Osteoblast (primary cell): Measurements from ENCODE around the gene UNC13A. TPM values are rescaled to one million over a fixed set of nuclear protein-coding genes. Genes with fewer than 3 reads are reported as not detected.
A peak's percentile ranks its signal among the peaks of the same experiment; 100 is the strongest.

Source experiments
- DNase-seq: peaks from one replicate; pipeline ENCODE4 v3.0.0; 2011; ENCODE audit warnings: low spot score, mixed read lengths; ENCODE audit not compliant: insufficient read length; ENCODE audit errors: missing footprints
- H2AFZ ChIP-seq: 2 replicates; pipeline ENCODE4 v1.6.0; 2011; ENCODE audit warnings: mild to moderate bottlenecking, low read length
- H3K27ac ChIP-seq: 2 replicates; pipeline ENCODE4 v1.5.1; 2011; ENCODE audit warnings: mild to moderate bottlenecking, low read depth, low read length, moderate library complexity
- H3K27me3 ChIP-seq: 2 replicates; pipeline ENCODE4 v1.6.0; 2012; ENCODE audit warnings: mild to moderate bottlenecking, control low read depth, inconsistent platforms, low read length, moderate library complexity; ENCODE audit not compliant: insufficient read depth
- H3K36me3 ChIP-seq: 2 replicates; pipeline ENCODE4 v1.5.1; 2011; ENCODE audit warnings: mild to moderate bottlenecking, low read length, control low read depth, moderate library complexity; ENCODE audit not compliant: insufficient read depth
- H3K4me1 ChIP-seq: 2 replicates; pipeline ENCODE4 v1.5.1; 2011; ENCODE audit warnings: mild to moderate bottlenecking, low read length, control low read depth, moderate library complexity; ENCODE audit not compliant: insufficient read depth
- H3K4me2 ChIP-seq: 2 replicates; pipeline ENCODE4 v1.6.0; 2011; ENCODE audit warnings: mild to moderate bottlenecking, low read length; ENCODE audit not compliant: insufficient read depth
- H3K4me3 ChIP-seq: fragments of 200-600 bp; sonication (generic); 3 replicates; pipeline ENCODE4 v1.5.1; 2012; ENCODE audit warnings: mild to moderate bottlenecking, low read length, inconsistent platforms; ENCODE audit not compliant: insufficient read depth
- H3K79me2 ChIP-seq: 2 replicates; pipeline ENCODE4 v1.6.0; 2012; ENCODE audit warnings: mild to moderate bottlenecking, low read length, control low read depth, inconsistent platforms; ENCODE audit not compliant: insufficient read depth
- H3K9me3 ChIP-seq: 2 replicates; pipeline ENCODE4 v1.5.1; 2011; ENCODE audit warnings: low read depth, low read length, control low read depth
- H4K20me1 ChIP-seq: 2 replicates; pipeline ENCODE4 v1.6.0; 2012; ENCODE audit warnings: mild to moderate bottlenecking, low read length, control low read depth; ENCODE audit not compliant: insufficient read depth
- total RNA-seq: library from RNA; depleted of rRNA; stranded (reverse); fragments of >200 nt; gene quantifications from 2 replicates; pipeline ENCODE4 v1.2.3, GENCODE V29; 2012
- TF ChIP-seq, protein P1 (sequence below): IDR thresholded peaks from 2 replicates; pipeline ENCODE4 v1.5.1; 2011; ENCODE audit warnings: mild to moderate bottlenecking, low read depth, low read length, moderate library complexity; ENCODE audit errors: extremely low read depth

The UNC13A gene
- total RNA-seq, 1 donor = under 0.01 TPM

DNA sequence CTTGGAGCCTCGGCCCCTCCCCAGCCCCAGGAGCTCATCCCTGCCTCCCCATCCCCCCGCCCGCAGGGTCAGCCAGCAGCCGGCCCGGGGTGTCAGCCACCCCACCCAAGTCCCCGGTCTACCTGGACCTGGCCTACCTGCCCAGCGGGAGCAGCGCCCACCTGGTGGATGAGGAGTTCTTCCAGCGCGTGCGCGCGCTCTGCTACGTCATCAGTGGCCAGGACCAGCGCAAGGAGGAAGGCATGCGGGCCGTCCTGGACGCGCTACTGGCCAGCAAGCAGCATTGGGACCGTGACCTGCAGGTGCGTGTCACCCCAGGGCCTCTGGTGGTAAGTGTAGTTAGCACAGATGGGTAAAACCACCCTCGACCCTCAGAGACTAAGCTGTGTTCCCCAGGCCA is 45.0 kb upstream of the UNC13A start:
- Histone ChIP-seq H2AFZ (no peak overlapping the region), H3K4me2 (no peak overlapping the region), H3K9me3 (no peaks in the 10 kb centered on the region), H3K4me3 (no peak overlapping the region), H4K20me1 (peaks cover 34% of the 10 kb centered on the region), H3K4me1 (no peaks in the 10 kb centered on the region), H3K27ac (no peak overlapping the region), H3K27me3 (no peaks in the 10 kb centered on the region), H3K36me3 (peaks cover 46% of the 10 kb centered on the region), H3K79me2 (peaks cover 53% of the 10 kb centered on the region)
- TF ChIP-seq, protein P1, sequence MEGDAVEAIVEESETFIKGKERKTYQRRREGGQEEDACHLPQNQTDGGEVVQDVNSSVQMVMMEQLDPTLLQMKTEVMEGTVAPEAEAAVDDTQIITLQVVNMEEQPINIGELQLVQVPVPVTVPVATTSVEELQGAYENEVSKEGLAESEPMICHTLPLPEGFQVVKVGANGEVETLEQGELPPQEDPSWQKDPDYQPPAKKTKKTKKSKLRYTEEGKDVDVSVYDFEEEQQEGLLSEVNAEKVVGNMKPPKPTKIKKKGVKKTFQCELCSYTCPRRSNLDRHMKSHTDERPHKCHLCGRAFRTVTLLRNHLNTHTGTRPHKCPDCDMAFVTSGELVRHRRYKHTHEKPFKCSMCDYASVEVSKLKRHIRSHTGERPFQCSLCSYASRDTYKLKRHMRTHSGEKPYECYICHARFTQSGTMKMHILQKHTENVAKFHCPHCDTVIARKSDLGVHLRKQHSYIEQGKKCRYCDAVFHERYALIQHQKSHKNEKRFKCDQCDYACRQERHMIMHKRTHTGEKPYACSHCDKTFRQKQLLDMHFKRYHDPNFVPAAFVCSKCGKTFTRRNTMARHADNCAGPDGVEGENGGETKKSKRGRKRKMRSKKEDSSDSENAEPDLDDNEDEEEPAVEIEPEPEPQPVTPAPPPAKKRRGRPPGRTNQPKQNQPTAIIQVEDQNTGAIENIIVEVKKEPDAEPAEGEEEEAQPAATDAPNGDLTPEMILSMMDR = no peak
- peak; percentile 66 for DNase-seq

DNA sequence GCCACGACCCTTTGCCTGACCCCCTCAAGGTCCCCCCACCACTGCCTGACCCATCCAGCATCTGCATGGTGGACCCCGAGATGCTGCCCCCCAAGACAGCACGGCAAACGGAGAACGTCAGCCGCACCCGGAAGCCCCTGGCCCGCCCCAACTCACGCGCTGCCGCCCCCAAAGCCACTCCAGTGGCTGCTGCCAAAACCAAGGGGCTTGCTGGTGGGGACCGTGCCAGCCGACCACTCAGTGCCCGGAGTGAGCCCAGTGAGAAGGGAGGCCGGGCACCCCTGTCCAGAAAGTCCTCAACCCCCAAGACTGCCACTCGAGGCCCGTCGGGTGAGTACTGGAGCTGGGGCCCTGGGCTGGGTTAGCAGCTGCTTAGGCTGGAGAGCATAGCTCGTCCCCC is 39.7 kb upstream of the UNC13A start:
- Histone ChIP-seq H3K9me3 (no peaks in the 10 kb centered on the region), H3K4me3 (no peak overlapping the region), H2AFZ (no peak overlapping the region), H3K27ac (no peak overlapping the region), H3K4me2 (no peak overlapping the region), H4K20me1 (peaks cover 28% of the 10 kb centered on the region), H3K27me3 (no peaks in the 10 kb centered on the region), H3K79me2 (peaks cover 64% of the 10 kb centered on the region), H3K36me3 (peaks cover 51% of the 10 kb centered on the region), H3K4me1 (no peaks in the 10 kb centered on the region)
- TF ChIP-seq, protein P1 = no peak
- peak; percentile 27 for DNase-seq

DNA sequence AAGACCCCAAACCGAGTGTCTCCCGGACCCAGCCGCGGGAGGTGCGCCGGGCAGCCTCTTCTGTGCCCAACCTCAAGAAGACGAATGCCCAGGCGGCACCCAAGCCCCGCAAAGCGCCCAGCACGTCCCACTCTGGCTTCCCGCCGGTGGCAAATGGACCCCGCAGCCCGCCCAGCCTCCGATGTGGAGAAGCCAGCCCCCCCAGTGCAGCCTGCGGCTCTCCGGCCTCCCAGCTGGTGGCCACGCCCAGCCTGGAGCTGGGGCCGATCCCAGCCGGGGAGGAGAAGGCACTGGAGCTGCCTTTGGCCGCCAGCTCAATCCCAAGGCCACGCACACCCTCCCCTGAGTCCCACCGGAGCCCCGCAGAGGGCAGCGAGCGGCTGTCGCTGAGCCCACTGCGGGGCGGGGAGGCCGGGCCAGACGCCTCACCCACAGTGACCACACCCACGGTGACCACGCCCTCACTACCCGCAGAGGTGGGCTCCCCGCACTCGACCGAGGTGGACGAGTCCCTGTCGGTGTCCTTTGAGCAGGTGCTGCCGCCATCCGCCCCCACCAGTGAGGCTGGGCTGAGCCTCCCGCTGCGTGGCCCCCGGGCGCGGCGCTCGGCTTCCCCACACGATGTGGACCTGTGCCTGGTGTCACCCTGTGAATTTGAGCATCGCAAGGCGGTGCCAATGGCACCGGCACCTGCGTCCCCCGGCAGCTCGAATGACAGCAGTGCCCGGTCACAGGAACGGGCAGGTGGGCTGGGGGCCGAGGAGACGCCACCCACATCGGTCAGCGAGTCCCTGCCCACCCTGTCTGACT is 39.0 kb upstream of the UNC13A start:
- TF ChIP-seq, protein P1 = no peak
- Histone ChIP-seq H3K4me3 (no peak overlapping the region), H3K36me3 (peaks cover 51% of the 10 kb centered on the region), H4K20me1 (peaks cover 23% of the 10 kb centered on the region), H3K9me3 (no peaks in the 10 kb centered on the region), H2AFZ (no peak overlapping the region), H3K79me2 (peaks cover 63% of the 10 kb centered on the region), H3K4me2 (no peak overlapping the region), H3K27me3 (no peaks in the 10 kb centered on the region), H3K27ac (no peak overlapping the region), H3K4me1 (no peaks in the 10 kb centered on the region)
- peak; percentile 60 for DNase-seq

DNA sequence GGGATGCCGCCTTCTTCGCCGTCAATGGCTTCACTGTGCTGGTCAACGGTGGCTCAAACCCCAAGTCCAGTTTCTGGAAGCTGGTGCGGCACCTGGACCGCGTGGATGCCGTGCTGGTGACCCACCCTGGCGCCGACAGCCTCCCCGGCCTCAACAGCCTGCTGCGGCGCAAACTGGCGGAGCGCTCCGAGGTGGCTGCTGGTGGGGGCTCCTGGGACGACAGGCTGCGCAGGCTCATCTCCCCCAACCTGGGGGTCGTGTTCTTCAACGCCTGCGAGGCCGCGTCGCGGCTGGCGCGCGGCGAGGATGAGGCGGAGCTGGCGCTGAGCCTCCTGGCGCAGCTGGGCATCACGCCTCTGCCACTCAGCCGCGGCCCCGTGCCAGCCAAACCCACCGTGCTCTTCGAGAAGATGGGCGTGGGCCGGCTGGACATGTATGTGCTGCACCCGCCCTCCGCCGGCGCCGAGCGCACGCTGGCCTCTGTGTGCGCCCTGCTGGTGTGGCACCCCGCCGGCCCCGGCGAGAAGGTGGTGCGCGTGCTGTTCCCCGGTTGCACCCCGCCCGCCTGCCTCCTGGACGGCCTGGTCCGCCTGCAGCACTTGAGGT is 38.1 kb upstream of the UNC13A start:
- peak; percentile 46 for DNase-seq
- TF ChIP-seq, protein P1 = no peak
- H2AFZ ChIP-seq = no peak overlapping the region
- no peak overlapping the region for H3K27ac ChIP-seq
- H3K4me1 ChIP-seq = no peaks in the 10 kb centered on the region
- peaks cover 25% of the 10 kb centered on the region for H4K20me1 ChIP-seq
- H3K9me3 ChIP-seq = no peaks in the 10 kb centered on the region
- no peaks in the 10 kb centered on the region for H3K27me3 ChIP-seq
- H3K36me3 ChIP-seq = peaks cover 49% of the 10 kb centered on the region
- H3K79me2 ChIP-seq = peaks cover 63% of the 10 kb centered on the region
- H3K4me3 ChIP-seq = no peak overlapping the region
- H3K4me2 ChIP-seq = no peak overlapping the region
